Natural killer cell (primary cell): ENCODE results near the gene ALG5. TPM values are rescaled to one million over a fixed set of nuclear protein-coding genes. Genes with fewer than 3 reads are reported as not detected.
A peak's percentile ranks its signal among the peaks of the same experiment; 100 is the strongest.

Experiments
- ATAC-seq, 3 donors: fragments of 150-1000 bp in 2 of 3; fragments of 200-7000 bp in 1 of 3; cut with Tn5 transposase; 1 replicate in 1 of 3; 2 replicates in 2 of 3; pipeline ENCODE4 v1.10.0; 2021; ENCODE audit warnings: mild to moderate bottlenecking in 2 of 3, moderate library complexity in 2 of 3
- DNase-seq, 2 donors: peaks; one replicate each; pipeline versions ENCODE4 v3.0.0 to v3.0.0-alpha.2; 2013 to 2021; ENCODE audit warnings: mixed read lengths in 1 of 2
- H3K27ac ChIP-seq: one replicate; pipeline ENCODE4 v1.5.1; 2013; ENCODE audit warnings: mild to moderate bottlenecking, low read length
- H3K27me3 ChIP-seq: one replicate; pipeline ENCODE4 v1.6.1; 2013; ENCODE audit warnings: low read length; ENCODE audit not compliant: control insufficient read depth, insufficient read depth
- H3K36me3 ChIP-seq: one replicate; pipeline ENCODE4 v1.6.1; 2013; ENCODE audit warnings: low read length; ENCODE audit not compliant: control insufficient read depth, insufficient read depth
- H3K4me1 ChIP-seq: one replicate; pipeline ENCODE4 v1.6.1; 2013; ENCODE audit warnings: low read length; ENCODE audit not compliant: control insufficient read depth, insufficient read depth
- H3K4me3 ChIP-seq: one replicate; pipeline ENCODE4 v1.5.1; 2013; ENCODE audit warnings: low read length
- H3K9me3 ChIP-seq: one replicate; pipeline ENCODE4 v1.6.1; 2013; ENCODE audit warnings: low read length; ENCODE audit not compliant: control insufficient read depth, insufficient read depth
- H3K27ac Mint-ChIP-seq, 2 donors: one replicate each; pipeline ENCODE4 v1.8.0; 2022; ENCODE audit warnings: mild to moderate bottlenecking in 2 of 2, mixed read lengths in 2 of 2, moderate library complexity in 1 of 2
- H3K27me3 Mint-ChIP-seq, 2 donors: one replicate each; pipeline ENCODE4 v1.8.0; 2022; ENCODE audit warnings: low read depth in 2 of 2, mixed read lengths in 2 of 2
- H3K36me3 Mint-ChIP-seq: one replicate; pipeline ENCODE4 v1.8.0; 2022; ENCODE audit warnings: mixed read lengths
- H3K4me1 Mint-ChIP-seq, 2 donors: one replicate each; pipeline ENCODE4 v1.8.0; 2022; ENCODE audit warnings: mixed read lengths in 2 of 2
- H3K4me3 Mint-ChIP-seq: one replicate; pipeline ENCODE4 v1.8.0; 2022; ENCODE audit warnings: mild to moderate bottlenecking, moderate library complexity, mixed read lengths
- H3K9me3 Mint-ChIP-seq, 2 donors: one replicate each; pipeline ENCODE4 v1.8.0; 2022; ENCODE audit warnings: mixed read lengths in 2 of 2
- WGBS: methylation state at CpG from one replicate; pipeline ENCODE4 v1.1.7; 2013; ENCODE audit warnings: missing lambda C conversion rate; ENCODE audit not compliant: insufficient coverage; 5-methylcytosine and 5-hydroxymethylcytosine counted together
- intact Hi-C: fragments of 100-400 bp; cut with micrococcal nuclease; formaldehyde crosslinking; loops from one replicate; pipeline ENCODE4 v1.14.2; 2022
- total RNA-seq, 4 donors: library from RNA; stranded (reverse); fragments of 120-200 nt in 1 of 4; gene quantifications; one replicate each; pipeline versions ENCODE4 v1.2.3 to v1.2.4, GENCODE V29; 2013 to 2022
- TF ChIP-seq, protein P1 (sequence below): fragments of 200-600 bp; IDR thresholded peaks from one replicate; pipeline ENCODE4 v1.8.0; 2022; ENCODE audit warnings: antibody characterized with exemption

The ALG5 gene, protein sequence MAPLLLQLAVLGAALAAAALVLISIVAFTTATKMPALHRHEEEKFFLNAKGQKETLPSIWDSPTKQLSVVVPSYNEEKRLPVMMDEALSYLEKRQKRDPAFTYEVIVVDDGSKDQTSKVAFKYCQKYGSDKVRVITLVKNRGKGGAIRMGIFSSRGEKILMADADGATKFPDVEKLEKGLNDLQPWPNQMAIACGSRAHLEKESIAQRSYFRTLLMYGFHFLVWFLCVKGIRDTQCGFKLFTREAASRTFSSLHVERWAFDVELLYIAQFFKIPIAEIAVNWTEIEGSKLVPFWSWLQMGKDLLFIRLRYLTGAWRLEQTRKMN
- total RNA-seq, result 10 to 100 TPM; 20.2 to 25.0 (median 24.5) TPM
- 32.6 TPM for total RNA-seq (2013)

DNA sequence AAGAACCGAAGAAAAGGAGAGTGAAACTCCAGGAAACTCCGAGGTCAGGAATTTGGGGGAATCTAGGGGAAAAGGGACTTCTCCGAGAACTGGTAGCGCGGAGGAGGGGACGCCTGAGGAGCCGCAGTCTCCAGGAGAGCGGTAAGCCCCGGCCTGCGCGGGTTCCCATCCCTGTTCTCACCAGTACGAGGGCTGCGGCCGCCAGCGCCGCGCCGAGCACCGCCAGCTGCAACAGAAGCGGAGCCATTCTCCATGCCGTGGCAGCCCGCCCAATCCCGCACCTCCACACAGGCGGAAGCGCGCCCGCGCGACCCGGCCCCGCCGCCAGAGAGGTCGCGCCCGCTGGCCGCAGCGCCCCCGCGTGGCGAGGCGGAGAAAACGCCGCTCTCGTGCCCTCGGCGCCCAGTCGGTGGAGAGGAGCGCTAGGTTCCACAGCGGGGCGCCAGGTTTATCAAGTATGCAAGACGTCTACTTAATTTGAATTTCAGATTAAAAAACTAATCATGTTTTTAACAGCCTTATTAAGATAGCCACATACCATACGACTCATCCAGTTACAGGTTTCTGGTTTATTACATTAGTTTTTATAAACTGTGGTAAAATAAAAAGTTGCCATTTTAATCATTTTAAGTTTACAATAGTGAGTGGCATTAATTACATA is at the start of gene ALG5:
Gene ALG5, minus strand, starts transcription at position 287 of the 661 bp plus-strand sequence. Its CDS starts 40 bp downstream, at position 247.
- Histone ChIP-seq H3K4me3 (peak within 1 kb of the TSS; percentile 84), H3K4me1 (peaks cover 15% of the 10 kb centered on the region), H3K27me3 (no peaks in the 10 kb centered on the region), H3K27ac (peak within 1 kb of the TSS; percentile 99), H3K36me3 (peaks cover 21% of the 10 kb centered on the region), H3K9me3 (no peaks in the 10 kb centered on the region)
- no peaks in the 10 kb centered on the region for H3K36me3 Mint-ChIP-seq
- peaks cover 33 to 46% of the 10 kb centered on the region in 2 donors for H3K4me1 Mint-ChIP-seq
- TF ChIP-seq, protein P1, sequence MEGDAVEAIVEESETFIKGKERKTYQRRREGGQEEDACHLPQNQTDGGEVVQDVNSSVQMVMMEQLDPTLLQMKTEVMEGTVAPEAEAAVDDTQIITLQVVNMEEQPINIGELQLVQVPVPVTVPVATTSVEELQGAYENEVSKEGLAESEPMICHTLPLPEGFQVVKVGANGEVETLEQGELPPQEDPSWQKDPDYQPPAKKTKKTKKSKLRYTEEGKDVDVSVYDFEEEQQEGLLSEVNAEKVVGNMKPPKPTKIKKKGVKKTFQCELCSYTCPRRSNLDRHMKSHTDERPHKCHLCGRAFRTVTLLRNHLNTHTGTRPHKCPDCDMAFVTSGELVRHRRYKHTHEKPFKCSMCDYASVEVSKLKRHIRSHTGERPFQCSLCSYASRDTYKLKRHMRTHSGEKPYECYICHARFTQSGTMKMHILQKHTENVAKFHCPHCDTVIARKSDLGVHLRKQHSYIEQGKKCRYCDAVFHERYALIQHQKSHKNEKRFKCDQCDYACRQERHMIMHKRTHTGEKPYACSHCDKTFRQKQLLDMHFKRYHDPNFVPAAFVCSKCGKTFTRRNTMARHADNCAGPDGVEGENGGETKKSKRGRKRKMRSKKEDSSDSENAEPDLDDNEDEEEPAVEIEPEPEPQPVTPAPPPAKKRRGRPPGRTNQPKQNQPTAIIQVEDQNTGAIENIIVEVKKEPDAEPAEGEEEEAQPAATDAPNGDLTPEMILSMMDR, result peak; percentile 99
- intact Hi-C loops, result loop anchor here (1.0 to 5.0 kb wide), 3 partner anchors 60 to 653 kb away; partner anchors contain the start of genes RFXAP, SPART and SUPT20H
- ATAC-seq (peak; percentile 74 to 91 (median 78)), DNase-seq (peak; percentile 95 to 97)
- peak within 1 kb of the TSS; percentile 99 for H3K4me3 Mint-ChIP-seq
- no peaks in the 10 kb centered on the region for H3K9me3 Mint-ChIP-seq
- H3K27ac Mint-ChIP-seq, result peak within 1 kb of the TSS; percentile 99 to 100
- no peaks in the 10 kb centered on the region for H3K27me3 Mint-ChIP-seq
- under 1% methylated on average over 51 of the region's 52 CpGs for WGBS

DNA sequence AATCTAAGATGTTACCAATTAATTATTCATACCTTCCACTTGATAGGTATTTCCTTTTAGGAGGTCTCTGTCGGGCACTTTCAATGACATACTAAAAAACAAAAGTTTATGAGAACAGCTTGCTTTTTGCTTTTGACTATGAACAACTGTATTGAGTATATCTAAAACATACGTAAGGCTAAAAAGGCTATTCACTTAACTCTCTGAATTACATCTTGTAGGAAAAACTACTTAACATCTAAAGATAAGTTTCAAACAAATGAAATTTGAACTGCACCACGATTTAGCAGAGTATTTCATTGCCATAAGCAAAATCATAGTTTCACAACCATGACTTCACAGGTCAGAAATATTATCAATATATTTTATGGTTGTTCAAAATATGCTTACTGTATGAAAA is 48.7 kb upstream of the ALG5 start:
- 100% methylated on average over 1 of the region's 3 CpGs for WGBS
- H3K4me3 Mint-ChIP-seq, result no peak overlapping the region
- no peaks in the 10 kb centered on the region for H3K9me3 ChIP-seq
- intact Hi-C loops, result no loop called here
- peaks cover 51% of the 10 kb centered on the region for H3K36me3 ChIP-seq
- ATAC-seq (no peak), DNase-seq (no peak)
- no peak overlapping the region for H3K27ac ChIP-seq
- H3K27me3 ChIP-seq, result no peaks in the 10 kb centered on the region
- TF ChIP-seq, protein P1, result no peak
- no peak overlapping the region for H3K27ac Mint-ChIP-seq
- H3K4me1 ChIP-seq, result no peaks in the 10 kb centered on the region
- H3K27me3 Mint-ChIP-seq, result no peaks in the 10 kb centered on the region
- H3K36me3 Mint-ChIP-seq, result peaks cover 3% of the 10 kb centered on the region
- no peak overlapping the region for H3K4me3 ChIP-seq
- H3K4me1 Mint-ChIP-seq, result peaks cover 18 to 19% of the 10 kb centered on the region in 2 donors
- H3K9me3 Mint-ChIP-seq, result no peaks in the 10 kb centered on the region

- H3K36me3 Mint-ChIP-seq, result peaks cover 12% of the 10 kb centered on the region
- Histone ChIP-seq H3K4me3 (no peak overlapping the region), H3K9me3 (no peaks in the 10 kb centered on the region), H3K36me3 (peaks cover 59% of the 10 kb centered on the region), H3K27me3 (no peaks in the 10 kb centered on the region), H3K27ac (no peak overlapping the region), H3K4me1 (no peaks in the 10 kb centered on the region)
- ATAC-seq (no peak), DNase-seq (no peak)
- no peaks in the 10 kb centered on the region for H3K9me3 Mint-ChIP-seq
- 89% methylated on average over 1 of the region's 2 CpGs for WGBS
- TF ChIP-seq, protein P1, result no peak
- intact Hi-C loops, result no loop called here
- H3K27ac Mint-ChIP-seq, result no peak overlapping the region
- no peaks in the 10 kb centered on the region for H3K27me3 Mint-ChIP-seq
- no peak overlapping the region for H3K4me3 Mint-ChIP-seq
- H3K4me1 Mint-ChIP-seq, result peaks cover 10 to 12% of the 10 kb centered on the region in 2 donors
Observed at GRCh38 chr13:37047032-37047431, 47.9 kb upstream of the ALG5 start.
